CD4-positive, CD25-positive, alpha-beta regulatory T cell (primary cell): ENCODE measurements around the gene NFATC3. TPM values are rescaled to one million over a fixed set of nuclear protein-coding genes. Genes with fewer than 3 reads are reported as not detected.

Experiments used
- ATAC-seq, 2 donors: fragments of 150-1000 bp; cut with Tn5 transposase; one replicate each; pipeline ENCODE4 v1.10.0; 2021; ENCODE audit warnings: low read depth in 2 of 2, moderate number of reproducible peaks in 2 of 2, moderate library complexity in 1 of 2
- DNase-seq, 3 donors: peaks; one replicate each; pipeline versions ENCODE4 v3.0.0 to v3.0.0-alpha.2; 2012 to 2022; ENCODE audit warnings: mixed read lengths in 1 of 3
- H3K27ac ChIP-seq: one replicate; pipeline ENCODE4 v1.7.0; 2013; ENCODE audit warnings: mild to moderate bottlenecking, low read length; ENCODE audit not compliant: insufficient read depth, poor library complexity, severe bottlenecking
- H3K27me3 ChIP-seq: one replicate; pipeline ENCODE4 v1.7.0; 2013; ENCODE audit warnings: low read length; ENCODE audit not compliant: control insufficient read depth, insufficient read depth
- H3K36me3 ChIP-seq: one replicate; pipeline ENCODE4 v1.7.0; 2013; ENCODE audit warnings: mild to moderate bottlenecking, low read length, moderate library complexity; ENCODE audit not compliant: control insufficient read depth, insufficient read depth
- H3K4me1 ChIP-seq: 2 replicates; pipeline ENCODE4 v1.7.0; 2013; ENCODE audit warnings: mild to moderate bottlenecking, low read length; ENCODE audit not compliant: insufficient read depth, control insufficient read depth, poor library complexity, severe bottlenecking
- H3K4me3 ChIP-seq: one replicate; pipeline ENCODE4 v1.7.0; 2013; ENCODE audit warnings: low read depth, mild to moderate bottlenecking, low read length, moderate library complexity
- H3K9me3 ChIP-seq, 2 experiments: 1 replicate in 1 of 2; 2 replicates in 1 of 2; pipeline ENCODE4 v1.7.0; 2013; ENCODE audit warnings: low read length in 2 of 2, mild to moderate bottlenecking in 1 of 2, moderate library complexity in 1 of 2; ENCODE audit not compliant: control insufficient read depth in 2 of 2
- H3K27ac Mint-ChIP-seq, 3 donors: one replicate each; pipeline ENCODE4 v1.8.0; 2020 to 2022; ENCODE audit warnings: mild to moderate bottlenecking in 3 of 3, mixed read lengths in 3 of 3, moderate library complexity in 2 of 3
- H3K27me3 Mint-ChIP-seq: one replicate; pipeline ENCODE4 v1.8.0; 2022; ENCODE audit warnings: mild to moderate bottlenecking, mixed read lengths
- H3K36me3 Mint-ChIP-seq: one replicate; pipeline ENCODE4 v1.8.0; 2020; ENCODE audit warnings: mixed read lengths
- H3K4me1 Mint-ChIP-seq, 4 donors: one replicate each; pipeline ENCODE4 v1.8.0; 2020 to 2022; ENCODE audit warnings: mixed read lengths in 4 of 4, mild to moderate bottlenecking in 1 of 4
- H3K4me3 Mint-ChIP-seq, 4 donors: one replicate each; pipeline ENCODE4 v1.8.0; 2020 to 2022; ENCODE audit warnings: mild to moderate bottlenecking in 4 of 4, mixed read lengths in 4 of 4, moderate library complexity in 3 of 4
- H3K9me3 Mint-ChIP-seq, 7 donors: one replicate each; pipeline ENCODE4 v1.8.0; 2020 to 2022; ENCODE audit warnings: mixed read lengths in 7 of 7, mild to moderate bottlenecking in 3 of 7, moderate library complexity in 2 of 7
- polyA plus RNA-seq, 4 donors: library from polyadenylated mRNA; unstranded; fragments of 300-500 nt; fragmentation: Illumina TruSeq; gene quantifications; one replicate each; pipeline ENCODE4 v1.2.3, GENCODE V29; 2021
- total RNA-seq: library from RNA; stranded (reverse); gene quantifications from one replicate; pipeline ENCODE4 v1.2.3, GENCODE V29; 2022

The NFATC3 gene
- total and polyA plus RNA-seq, 5 donors from 2014 or later, result 52.0 to 115 (median 60.9) TPM

GRCh38 chr16:68236826-68237242 lies 151.7 kb downstream of the NFATC3 start:
- Histone ChIP-seq H3K27ac (peak overlapping the region; percentile 66), H3K9me3 (no peaks in the 10 kb centered on the region), H3K4me3 (peak overlapping the region; percentile 37), H3K27me3 (no peaks in the 10 kb centered on the region), H3K36me3 (no peaks in the 10 kb centered on the region), H3K4me1 (peaks cover 32% of the 10 kb centered on the region)
- Mint-ChIP-seq H3K4me3 (peak overlapping the region; percentile 96 to 98 (median 96)), H3K36me3 (no peaks in the 10 kb centered on the region), H3K27me3 (no peaks in the 10 kb centered on the region), H3K4me1 (peaks cover 0 to 32% (median 11%) of the 10 kb centered on the region in 4 donors), H3K27ac (peak overlapping the region; percentile 66 to 94 (median 82)), H3K9me3 (peaks cover 0 to 2% (median 0%) of the 10 kb centered on the region in 7 donors)
- DNase-seq (peak in 1 of 3 donors; percentile 18), ATAC-seq (no peak)

- Mint-ChIP-seq H3K4me1 (peaks cover 0 to 32% (median 11%) of the 10 kb centered on the region in 4 donors), H3K27ac (peak overlapping the region in 2 of 3 donors; percentile 86 to 94), H3K9me3 (peaks cover 0 to 2% (median 0%) of the 10 kb centered on the region in 7 donors), H3K36me3 (no peaks in the 10 kb centered on the region), H3K4me3 (peak overlapping the region; percentile 96 to 98 (median 96)), H3K27me3 (no peaks in the 10 kb centered on the region)
- ATAC-seq (peak; percentile 64 to 65), DNase-seq (peak; percentile 81 to 92 (median 88))
- Histone ChIP-seq H3K27me3 (no peaks in the 10 kb centered on the region), H3K36me3 (no peaks in the 10 kb centered on the region), H3K4me1 (peaks cover 32% of the 10 kb centered on the region), H3K27ac (peak overlapping the region; percentile 66), H3K9me3 (no peaks in the 10 kb centered on the region), H3K4me3 (peak overlapping the region; percentile 64)
Measured at GRCh38 chr16:68237243-68238028, 152.3 kb downstream of the NFATC3 start.

GRCh38 chr16:68238029-68238345 lies 152.8 kb downstream of the NFATC3 start:
- Mint-ChIP-seq H3K27me3 (no peaks in the 10 kb centered on the region), H3K9me3 (peaks cover 0 to 2% (median 0%) of the 10 kb centered on the region in 7 donors), H3K4me1 (peaks cover 0 to 32% (median 11%) of the 10 kb centered on the region in 4 donors), H3K4me3 (peak overlapping the region; percentile 96 to 98 (median 96)), H3K36me3 (no peaks in the 10 kb centered on the region), H3K27ac (peak overlapping the region in 2 of 3 donors; percentile 86 to 94)
- ATAC-seq (peak; percentile 1 to 4), DNase-seq (no peak)
- Histone ChIP-seq H3K27me3 (no peaks in the 10 kb centered on the region), H3K36me3 (no peaks in the 10 kb centered on the region), H3K4me3 (peak overlapping the region; percentile 64), H3K4me1 (peaks cover 32% of the 10 kb centered on the region), H3K9me3 (no peaks in the 10 kb centered on the region), H3K27ac (peak overlapping the region; percentile 66)

GRCh38 chr16:68242085-68242484 lies 156.9 kb downstream of the NFATC3 start:
- Histone ChIP-seq H3K36me3 (no peaks in the 10 kb centered on the region), H3K4me1 (peaks cover 42% of the 10 kb centered on the region), H3K9me3 (no peaks in the 10 kb centered on the region), H3K4me3 (no peak overlapping the region), H3K27me3 (no peaks in the 10 kb centered on the region), H3K27ac (no peak overlapping the region)
- Mint-ChIP-seq H3K4me1 (peaks cover 0 to 43% (median 22%) of the 10 kb centered on the region in 4 donors), H3K9me3 (peaks cover 0 to 2% (median 0%) of the 10 kb centered on the region in 7 donors), H3K27ac (no peak overlapping the region), H3K4me3 (peak overlapping the region in 2 of 4 donors; percentile 87 to 94), H3K27me3 (no peaks in the 10 kb centered on the region), H3K36me3 (peaks cover 2% of the 10 kb centered on the region)
- ATAC-seq (no peak), DNase-seq (no peak)

- H3K4me1 Mint-ChIP-seq, result peaks cover 0 to 49% (median 23%) of the 10 kb centered on the region in 4 donors
- H3K27ac Mint-ChIP-seq, result no peak overlapping the region
- Histone ChIP-seq H3K27me3 (no peaks in the 10 kb centered on the region), H3K4me1 (peaks cover 35% of the 10 kb centered on the region), H3K4me3 (no peak overlapping the region), H3K27ac (no peak overlapping the region), H3K36me3 (no peaks in the 10 kb centered on the region), H3K9me3 (no peaks in the 10 kb centered on the region)
- peaks cover 2% of the 10 kb centered on the region for H3K36me3 Mint-ChIP-seq
- no peaks in the 10 kb centered on the region for H3K27me3 Mint-ChIP-seq
- DNase-seq (no peak), ATAC-seq (no peak)
- H3K4me3 Mint-ChIP-seq, result peak overlapping the region; percentile 87 to 97 (median 96)
- no peaks in the 10 kb centered on the region for H3K9me3 Mint-ChIP-seq
Measured at GRCh38 chr16:68242926-68243858, 158.0 kb downstream of the NFATC3 start.

- no peak for ATAC-seq
- no peak for DNase-seq
- Mint-ChIP-seq H3K9me3 (no peaks in the 10 kb centered on the region), H3K27ac (peak overlapping the region in 2 of 3 donors; percentile 49 to 91), H3K4me1 (peaks cover 0 to 40% (median 23%) of the 10 kb centered on the region in 4 donors), H3K4me3 (peak overlapping the region; percentile 94 to 98 (median 97)), H3K36me3 (peaks cover 2% of the 10 kb centered on the region), H3K27me3 (no peaks in the 10 kb centered on the region)
- Histone ChIP-seq H3K4me3 (peak overlapping the region; percentile 81), H3K9me3 (no peaks in the 10 kb centered on the region), H3K27ac (no peak overlapping the region), H3K36me3 (peaks cover 4% of the 10 kb centered on the region), H3K4me1 (peaks cover 28% of the 10 kb centered on the region), H3K27me3 (no peaks in the 10 kb centered on the region)
Measured at GRCh38 chr16:68244481-68244902, 159.3 kb downstream of the NFATC3 start.
